HG02763 (cell line): Measurements from ENCODE around the gene KIF1C.

ENCODE experiments used
- ATAC-seq: cut with Tn5 transposase; IDR thresholded peaks from one replicate; pipeline ENCODE4 v1.9.1; 2021; ENCODE audit warnings: mild to moderate bottlenecking, moderate library complexity; ENCODE audit not compliant: unreplicated experiment

KIF1C gene

GRCh38 chr17:4968486-4969046 is 29.2 kb upstream of the KIF1C start:
- no peak for ATAC-seq

DNA sequence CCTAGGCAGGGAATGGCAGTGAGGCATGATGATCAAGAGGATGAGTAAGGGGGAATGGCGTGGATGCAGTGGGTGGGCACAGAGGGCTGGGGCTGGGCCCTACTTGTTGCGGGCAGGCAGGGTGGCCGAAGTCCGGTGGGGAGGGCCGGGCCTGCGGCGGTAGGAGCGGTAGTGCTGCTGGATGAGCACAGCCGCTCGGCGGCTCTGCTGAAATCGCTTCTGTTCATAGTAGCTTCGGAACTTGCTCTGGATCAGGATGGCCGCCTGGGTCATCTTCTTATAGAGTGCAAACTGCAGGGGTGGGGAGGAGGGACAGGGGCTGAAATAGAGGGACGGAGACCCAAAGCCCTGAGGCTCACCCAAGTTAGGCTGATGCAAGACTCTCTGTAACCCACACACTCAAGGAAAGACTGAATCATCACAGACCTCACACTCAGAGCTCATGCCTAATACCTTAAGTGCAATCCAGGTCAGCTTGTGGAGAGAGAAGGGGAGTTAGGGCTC is 28.7 kb upstream of the KIF1C start:
- no peak for ATAC-seq

DNA sequence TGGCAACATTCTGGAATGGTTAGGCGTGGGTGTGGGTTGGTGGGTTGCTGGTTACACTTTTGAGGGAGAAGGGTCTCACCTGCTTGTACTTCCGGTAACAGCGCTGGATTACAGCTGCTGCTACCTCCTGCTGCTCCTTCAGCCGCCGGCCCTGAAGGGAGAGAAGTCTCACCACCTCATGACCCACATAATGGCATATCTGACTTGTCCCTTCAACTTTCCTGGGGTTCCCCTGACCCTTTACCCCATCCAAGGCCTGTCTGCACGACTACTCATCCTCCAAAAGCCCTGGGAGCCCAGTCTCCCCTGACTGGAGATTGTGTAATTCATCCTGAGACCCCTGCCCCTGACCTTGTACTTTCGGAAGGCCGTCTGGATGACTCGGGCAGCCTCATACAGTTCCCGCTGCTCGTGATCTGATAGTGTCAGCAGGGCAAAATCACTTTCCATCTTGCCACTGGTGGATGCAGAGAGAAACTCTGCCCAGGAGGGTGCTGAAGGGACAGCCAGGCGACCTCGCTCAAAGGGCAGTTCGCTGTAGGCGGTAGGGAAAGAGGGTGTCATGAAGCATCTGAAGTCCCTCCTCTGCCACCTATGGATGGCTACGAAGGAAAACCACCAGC is 28.1 kb upstream of the KIF1C start:
- no peak for ATAC-seq

- ATAC-seq = no peak
Observed at GRCh38 chr17:4970273-4970672, 27.5 kb upstream of the KIF1C start.

DNA sequence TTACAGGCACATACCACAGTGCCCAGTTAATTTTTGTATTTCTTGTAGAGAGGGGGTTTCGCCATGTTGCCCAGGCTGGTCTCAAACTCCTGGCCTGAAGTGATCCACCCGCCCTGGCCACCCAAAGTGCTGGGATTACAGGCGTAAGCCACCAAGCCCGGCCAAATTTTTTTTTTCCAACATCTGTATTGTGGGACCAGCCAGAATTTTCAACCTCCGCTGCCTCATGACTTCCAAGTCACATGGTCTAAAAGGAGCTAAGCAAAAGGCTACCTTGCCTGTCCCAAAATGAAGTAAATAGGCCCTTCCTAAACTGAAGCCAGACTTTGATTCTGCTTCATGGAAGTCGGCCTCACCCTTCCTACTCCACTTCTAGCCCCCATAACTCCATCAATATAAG is 25.9 kb upstream of the KIF1C start:
- no peak for ATAC-seq

DNA sequence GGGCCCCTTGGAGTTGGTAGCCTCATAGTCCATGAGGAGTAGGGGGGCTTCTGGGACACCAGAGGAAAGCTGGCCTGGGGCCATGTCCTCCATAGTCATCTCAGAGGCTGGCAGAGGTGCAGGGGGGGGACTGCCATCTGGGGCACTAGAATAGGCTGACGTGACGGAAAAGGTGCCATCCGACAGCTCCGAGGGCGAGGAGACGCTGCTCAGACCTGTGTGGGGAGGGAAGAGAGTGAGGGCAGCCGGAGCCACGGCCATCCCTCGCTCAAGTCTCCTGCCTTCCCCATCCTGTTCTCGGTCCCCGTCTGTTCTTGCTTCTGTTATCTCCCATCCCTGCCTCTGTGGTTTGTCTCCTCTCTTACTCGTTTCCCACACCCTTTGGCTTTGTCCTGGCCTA is 25.4 kb upstream of the KIF1C start:
- no peak for ATAC-seq

DNA sequence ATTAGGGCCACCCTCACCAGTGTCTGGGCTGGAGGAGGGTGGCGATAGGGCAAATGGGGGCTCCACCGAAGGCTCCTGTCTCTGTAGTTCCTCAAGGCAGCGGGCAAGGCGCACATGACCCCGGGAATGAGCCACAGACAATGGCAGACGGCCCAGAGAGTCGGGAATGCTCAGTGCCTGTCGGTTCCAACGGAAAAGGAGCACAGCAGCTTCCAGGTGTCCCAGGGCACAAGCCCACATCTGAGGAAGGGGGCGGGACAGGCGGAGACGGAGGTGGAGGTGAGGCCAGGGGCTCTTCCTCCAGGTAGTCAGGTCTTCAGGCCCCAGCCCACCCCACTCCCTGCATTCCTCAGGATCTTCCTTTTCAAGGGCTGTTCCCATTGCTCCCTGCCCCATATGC is 25.0 kb upstream of the KIF1C start:
- ATAC-seq = no peak

GRCh38 chr17:4973256-4974114 is 24.3 kb upstream of the KIF1C start:
- no peak for ATAC-seq

DNA sequence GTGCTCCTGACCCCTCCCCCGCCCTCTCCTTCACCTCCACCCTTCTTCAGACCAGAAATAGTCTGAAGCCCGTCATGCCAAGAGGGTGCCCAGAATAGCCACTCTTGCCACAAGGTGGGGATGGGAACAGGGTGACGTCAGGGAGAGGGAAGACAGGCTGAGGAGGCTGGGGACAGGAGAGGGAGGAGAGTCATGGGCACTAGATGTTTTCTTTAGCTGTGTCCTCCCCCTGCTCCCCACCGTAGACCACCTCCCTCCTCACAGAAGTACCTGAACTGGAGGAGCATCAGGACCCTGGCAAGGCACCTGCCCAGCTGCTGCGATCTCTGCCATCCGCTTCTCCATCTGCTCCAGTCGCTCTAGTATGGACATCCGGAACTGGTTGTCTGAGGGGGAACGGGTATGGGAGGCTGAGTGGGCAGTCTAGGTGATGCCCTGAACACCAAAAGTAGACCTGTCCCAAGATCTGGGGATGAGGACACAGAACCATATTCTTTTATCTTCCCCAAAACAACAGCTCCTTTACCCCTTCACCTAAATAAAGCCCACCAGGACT is 23.6 kb upstream of the KIF1C start:
- ATAC-seq = no peak

DNA sequence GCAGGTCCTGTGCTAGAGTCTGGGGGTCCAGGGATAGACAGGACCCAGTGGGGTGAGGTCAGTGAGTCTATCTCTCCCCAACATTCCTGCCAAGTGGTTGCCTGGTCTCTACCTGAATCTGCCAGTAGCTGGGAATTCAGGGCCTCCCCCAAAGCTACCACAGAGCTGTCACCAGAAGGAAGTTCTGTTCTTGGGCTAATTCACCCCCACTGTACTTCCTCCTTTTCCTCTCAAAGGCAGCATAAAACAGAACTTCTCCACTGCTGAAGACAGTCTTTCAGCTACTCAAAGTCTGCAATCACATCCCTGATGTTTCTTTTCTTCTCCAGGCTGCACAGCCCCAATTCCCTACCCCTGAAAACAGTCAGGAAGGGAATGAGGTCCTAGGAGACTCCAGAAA is 19.0 kb upstream of the KIF1C start:
- no peak for ATAC-seq

DNA sequence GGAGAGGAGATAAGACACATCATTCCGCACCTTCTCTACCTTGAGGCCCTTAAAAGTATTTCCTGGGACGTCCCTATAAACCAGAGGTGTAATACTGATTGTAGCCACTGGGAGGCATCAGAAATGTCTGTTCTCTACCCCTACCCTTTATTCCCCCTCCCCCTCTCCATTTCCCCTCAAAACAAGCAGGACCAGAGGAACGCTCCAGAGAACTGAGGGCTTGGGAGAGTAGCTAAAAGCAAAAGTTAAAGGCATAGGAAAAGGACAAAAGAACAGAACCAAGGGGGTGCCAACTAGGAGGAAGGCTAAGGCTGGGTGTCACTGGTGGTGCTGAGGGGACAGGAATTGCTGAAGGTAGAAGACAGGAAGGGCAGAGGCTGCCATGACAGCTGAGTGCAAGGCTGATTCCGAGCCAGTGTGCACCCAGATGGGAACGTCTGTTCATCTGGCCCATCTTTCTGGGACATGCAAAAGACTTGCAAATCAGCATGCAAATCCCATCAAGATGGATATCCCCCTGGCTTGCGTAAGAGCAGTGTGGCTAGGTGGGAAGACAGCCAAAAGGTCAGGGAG is 17.0 kb upstream of the KIF1C start:
- no peak for ATAC-seq

DNA sequence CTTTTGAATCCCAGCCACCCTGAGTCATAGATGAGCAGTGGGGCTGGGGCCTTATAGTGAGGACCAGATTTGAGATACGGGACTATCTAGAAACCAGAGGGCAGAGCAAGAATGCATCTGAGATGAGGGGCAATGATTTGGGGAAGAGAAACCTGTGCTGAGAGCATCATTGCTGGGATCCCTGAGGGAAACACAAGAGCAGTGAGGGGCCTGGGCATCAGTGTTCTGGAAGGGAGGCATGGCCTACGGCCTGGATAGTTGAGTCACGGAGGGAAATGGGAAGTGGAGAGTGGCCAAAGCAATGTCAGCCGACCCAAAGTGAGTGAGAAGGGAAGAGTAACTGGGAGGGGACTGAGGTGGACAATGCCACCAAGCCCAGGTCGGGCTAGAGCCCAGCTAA is 15.4 kb upstream of the KIF1C start:
- ATAC-seq = no peak

- no peak for ATAC-seq
Observed at GRCh38 chr17:4986403-4986802, 11.3 kb upstream of the KIF1C start.

DNA sequence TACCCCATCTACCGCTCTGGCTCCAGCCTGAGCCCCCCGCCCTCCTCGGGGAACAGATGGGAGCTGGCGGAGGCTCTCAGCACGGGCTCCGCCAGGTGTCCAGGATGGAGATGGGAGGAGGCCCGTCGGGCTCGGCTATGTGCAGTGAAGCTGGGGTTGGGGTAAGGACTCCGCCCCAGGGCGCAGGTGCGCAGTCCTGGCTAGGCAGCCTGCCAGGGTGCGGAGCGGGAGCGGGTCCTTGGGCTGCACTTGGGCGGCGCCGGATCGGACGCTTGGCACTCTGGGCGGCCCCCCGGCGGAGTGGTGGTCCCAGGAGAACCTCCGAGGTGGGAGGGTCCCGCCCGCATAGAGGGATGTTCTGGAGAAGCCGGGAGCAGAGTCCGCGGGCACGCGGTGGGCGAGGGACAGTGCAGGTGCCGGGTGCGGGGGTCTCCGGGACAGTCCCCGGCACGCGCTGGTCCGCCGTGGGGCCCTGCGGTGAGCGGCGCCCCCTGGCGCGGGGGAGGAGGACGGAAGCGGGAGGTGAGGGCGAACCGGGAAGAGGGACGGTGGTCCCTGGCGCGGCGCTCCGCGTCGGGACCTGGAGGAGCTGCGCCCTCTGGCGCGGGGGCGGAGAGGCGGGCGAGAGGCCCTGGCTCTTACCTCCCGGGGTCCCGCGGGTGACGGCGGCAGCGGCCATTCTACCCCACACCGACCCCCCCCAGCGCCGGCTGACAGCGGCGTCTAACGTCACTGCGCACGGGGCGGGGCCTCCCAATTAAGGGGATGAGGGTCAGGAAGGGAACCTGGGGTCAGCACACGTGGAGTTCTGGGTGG is 10.6 kb upstream of the KIF1C start, which contains the start of gene CAMTA2:
Gene CAMTA2 (minus strand): TSS at position 725 of the 816 bp plus-strand sequence. CDS start 1,453 bp downstream, outside the sequence.
- peak; percentile 73 for ATAC-seq

GRCh38 chr17:4987767-4988567 is 9.8 kb upstream of the KIF1C start:
- ATAC-seq = peak; percentile 9

- ATAC-seq = no peak
Observed at GRCh38 chr17:4994081-4994595, 3.6 kb upstream of the KIF1C start.

- ATAC-seq = peak; percentile 7
Observed at GRCh38 chr17:4998027-4998731, 429 bp downstream of the KIF1C start.

DNA sequence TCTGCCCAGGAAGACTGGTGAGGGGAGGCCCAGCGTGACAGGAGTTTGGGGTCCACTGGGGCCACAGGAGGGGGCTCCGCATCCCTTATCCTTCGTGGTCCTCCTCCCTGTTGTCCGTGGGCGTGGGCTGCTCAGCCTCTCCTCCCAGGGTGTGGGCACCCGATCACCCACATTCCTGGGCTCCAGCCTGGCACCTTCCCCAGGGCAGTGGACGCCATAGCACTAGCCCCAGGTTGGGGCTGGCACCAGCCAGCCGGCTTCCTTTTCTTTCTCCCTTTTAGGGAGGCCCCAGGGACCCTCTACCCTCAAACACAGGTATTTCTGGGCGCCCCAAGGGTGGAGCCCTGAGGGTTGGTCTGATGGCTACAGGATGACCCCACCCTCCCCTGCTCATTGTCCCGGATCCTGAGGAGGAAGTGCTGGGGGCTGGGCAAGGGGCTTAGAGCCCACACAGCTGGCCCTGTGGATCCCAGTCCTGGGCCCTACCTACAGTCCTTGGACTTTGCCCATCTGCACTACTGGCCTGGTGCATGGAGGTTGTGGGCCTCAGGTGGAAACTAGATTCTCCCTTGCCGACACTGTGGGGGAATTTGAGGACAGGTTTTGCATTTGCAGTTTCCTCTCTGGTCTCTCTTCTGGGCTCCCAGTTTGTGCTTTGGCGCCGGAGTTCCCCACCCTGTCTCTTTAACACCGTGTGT is 1.1 kb downstream of the KIF1C start:
- no peak for ATAC-seq
